ENCODE measurements around the gene SLAMF7. TPM values are rescaled to one million over a fixed set of nuclear protein-coding genes. Genes with fewer than 3 reads are reported as not detected.

The SLAMF7 gene
- total RNA-seq, 2 donors from 2014 or later: 0.98 TPM; not detected in 1

DNA sequence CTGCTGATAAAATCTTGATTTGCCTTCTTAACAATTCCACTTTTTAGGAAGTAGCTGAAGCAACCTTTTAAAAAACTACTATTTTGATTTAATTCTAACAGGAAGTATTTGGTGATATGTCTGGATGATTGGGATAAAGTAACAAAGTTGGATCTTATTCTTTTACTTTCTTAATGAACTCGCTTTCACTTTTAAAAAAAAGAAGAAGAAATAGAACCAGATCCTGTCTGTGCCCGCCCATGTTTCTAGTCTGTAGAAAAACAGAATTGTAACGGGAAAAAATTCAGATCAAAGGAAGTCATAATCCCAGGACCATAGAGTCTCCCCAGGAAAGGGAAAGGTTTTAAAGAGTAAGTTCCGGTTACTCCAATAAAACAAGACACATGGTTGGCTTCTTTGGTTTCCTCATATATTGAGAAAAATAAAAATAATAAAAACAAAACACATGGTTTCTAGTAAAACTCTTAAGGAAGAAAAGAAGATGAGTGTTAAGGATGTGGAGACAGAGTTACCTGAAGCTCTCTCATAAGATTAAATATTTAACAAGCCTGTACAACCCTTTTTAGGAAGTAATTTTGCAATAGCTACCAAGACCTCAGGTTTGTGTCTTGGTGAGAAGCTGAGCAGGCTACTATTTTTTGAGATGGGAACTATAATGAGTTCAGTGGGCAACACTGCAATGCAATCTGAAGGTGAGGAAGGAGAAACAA is 32.4 kb upstream of the SLAMF7 start:
- no peaks in the 10 kb centered on the region for H3K9me3 ChIP-seq
- no peak for DNase-seq (ENCODE audit: low spot score)
- no peaks in the 10 kb centered on the region for H3K36me3 ChIP-seq
- no peaks in the 10 kb centered on the region for H3K27me3 ChIP-seq
- H3K4me3 ChIP-seq: no peak overlapping the region
- no peak overlapping the region for H3K27ac ChIP-seq
- H3K4me1 ChIP-seq: no peaks in the 10 kb centered on the region
- TF ChIP-seq, protein P1, sequence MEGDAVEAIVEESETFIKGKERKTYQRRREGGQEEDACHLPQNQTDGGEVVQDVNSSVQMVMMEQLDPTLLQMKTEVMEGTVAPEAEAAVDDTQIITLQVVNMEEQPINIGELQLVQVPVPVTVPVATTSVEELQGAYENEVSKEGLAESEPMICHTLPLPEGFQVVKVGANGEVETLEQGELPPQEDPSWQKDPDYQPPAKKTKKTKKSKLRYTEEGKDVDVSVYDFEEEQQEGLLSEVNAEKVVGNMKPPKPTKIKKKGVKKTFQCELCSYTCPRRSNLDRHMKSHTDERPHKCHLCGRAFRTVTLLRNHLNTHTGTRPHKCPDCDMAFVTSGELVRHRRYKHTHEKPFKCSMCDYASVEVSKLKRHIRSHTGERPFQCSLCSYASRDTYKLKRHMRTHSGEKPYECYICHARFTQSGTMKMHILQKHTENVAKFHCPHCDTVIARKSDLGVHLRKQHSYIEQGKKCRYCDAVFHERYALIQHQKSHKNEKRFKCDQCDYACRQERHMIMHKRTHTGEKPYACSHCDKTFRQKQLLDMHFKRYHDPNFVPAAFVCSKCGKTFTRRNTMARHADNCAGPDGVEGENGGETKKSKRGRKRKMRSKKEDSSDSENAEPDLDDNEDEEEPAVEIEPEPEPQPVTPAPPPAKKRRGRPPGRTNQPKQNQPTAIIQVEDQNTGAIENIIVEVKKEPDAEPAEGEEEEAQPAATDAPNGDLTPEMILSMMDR (IDR thresholded peaks at IDR 0.05): no peak

DNA sequence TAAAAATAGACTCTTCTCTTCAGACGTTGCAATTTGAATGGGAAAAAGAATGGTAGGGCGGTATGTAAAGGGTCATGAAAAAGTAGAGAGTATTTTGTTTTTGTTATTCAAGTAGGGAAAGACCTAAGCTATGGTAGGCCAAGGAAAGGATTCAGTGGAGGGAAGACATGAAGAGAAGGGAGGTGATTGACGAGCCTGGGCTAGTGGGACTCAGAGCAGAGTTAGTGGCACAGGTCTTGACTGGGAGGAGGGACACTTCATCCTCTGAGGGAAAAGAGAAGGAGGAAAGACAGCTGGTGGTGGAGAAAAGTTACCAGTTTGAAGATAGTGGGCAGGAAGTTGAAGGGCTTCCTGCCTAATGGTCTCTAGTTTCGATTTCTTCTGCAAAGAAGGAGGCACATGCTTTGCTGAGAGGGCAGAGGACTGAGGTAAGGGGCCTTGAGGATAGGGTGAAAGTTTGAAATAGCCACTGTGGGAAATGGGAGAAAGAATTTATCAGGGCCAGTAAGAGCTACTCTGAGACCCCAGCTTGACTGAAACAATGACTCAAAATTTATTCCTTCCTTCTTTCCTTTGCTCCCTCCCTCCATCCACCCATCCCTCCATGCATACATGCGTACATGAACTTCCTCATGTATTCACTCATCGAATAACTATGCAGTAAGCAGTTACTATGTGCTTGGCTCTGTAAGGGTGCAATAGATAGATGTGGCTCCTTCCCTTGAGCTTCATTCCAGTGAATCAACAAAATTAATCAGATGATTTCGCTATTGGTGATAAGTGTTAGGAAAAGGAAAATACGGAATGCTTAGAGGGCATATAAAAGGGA is 31.6 kb upstream of the SLAMF7 start:
- H3K27me3 ChIP-seq: no peaks in the 10 kb centered on the region
- no peaks in the 10 kb centered on the region for H3K4me1 ChIP-seq
- TF ChIP-seq, protein P1 (IDR thresholded peaks at IDR 0.05): no peak
- no peak overlapping the region for H3K4me3 ChIP-seq
- no peaks in the 10 kb centered on the region for H3K9me3 ChIP-seq
- no peak for DNase-seq (ENCODE audit: low spot score)
- no peaks in the 10 kb centered on the region for H3K36me3 ChIP-seq
- no peak overlapping the region for H3K27ac ChIP-seq

DNA sequence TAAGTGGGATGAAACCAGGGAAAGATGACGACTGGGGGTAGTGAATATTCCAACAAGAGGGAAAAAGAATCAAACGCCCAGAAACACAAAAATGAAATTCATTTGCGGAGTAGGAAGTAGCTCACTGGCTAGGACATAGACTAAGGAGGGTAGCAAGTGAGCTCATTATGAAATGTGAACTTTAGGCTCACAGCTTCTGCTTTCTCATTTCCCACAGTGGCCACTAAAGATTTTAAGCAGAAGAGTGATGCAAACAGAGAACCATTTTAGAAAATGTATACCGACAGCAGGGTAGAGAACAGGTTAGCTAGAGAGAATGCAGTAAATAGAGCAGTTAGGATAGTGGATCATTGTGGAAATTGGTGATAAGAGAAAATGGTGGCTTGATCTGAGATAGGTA is 30.9 kb upstream of the SLAMF7 start:
- H3K4me3 ChIP-seq: no peak overlapping the region
- no peaks in the 10 kb centered on the region for H3K9me3 ChIP-seq
- no peak overlapping the region for H3K27ac ChIP-seq

DNA sequence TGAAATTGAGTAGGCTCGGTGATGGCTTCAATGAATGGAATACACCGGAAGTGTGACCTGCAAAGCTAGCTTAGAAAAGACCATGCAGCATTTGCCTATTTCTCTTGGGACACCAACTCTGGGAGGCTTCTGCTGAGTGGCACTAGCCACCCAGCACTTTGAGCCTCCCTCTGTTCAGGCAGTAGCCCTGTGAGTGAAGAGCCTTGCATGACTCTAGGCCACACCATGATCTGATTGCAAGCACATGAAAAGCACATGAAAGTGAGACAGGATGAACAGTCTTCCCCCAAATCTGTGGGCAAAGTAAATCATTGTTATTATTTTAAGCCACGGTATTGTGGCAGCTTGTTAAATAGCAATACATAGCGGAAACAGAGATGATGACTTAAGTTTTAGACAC is 30.2 kb upstream of the SLAMF7 start:
- Histone ChIP-seq H3K4me3 (no peak overlapping the region), H3K36me3 (no peaks in the 10 kb centered on the region), H3K27me3 (no peaks in the 10 kb centered on the region), H3K4me1 (no peaks in the 10 kb centered on the region), H3K27ac (no peak overlapping the region), H3K9me3 (no peaks in the 10 kb centered on the region)
- TF ChIP-seq, protein P1 (IDR thresholded peaks at IDR 0.05): no peak
- no peak for DNase-seq (ENCODE audit: low spot score)

More for the DNA sequence above, 30.9 kb upstream of the SLAMF7 start:
- Histone ChIP-seq H3K36me3 (no peaks in the 10 kb centered on the region), H3K4me1 (no peaks in the 10 kb centered on the region), H3K27me3 (no peaks in the 10 kb centered on the region)
- TF ChIP-seq, protein P1 (IDR thresholded peaks at IDR 0.05): no peak
- no peak for DNase-seq (ENCODE audit: low spot score)

DNA sequence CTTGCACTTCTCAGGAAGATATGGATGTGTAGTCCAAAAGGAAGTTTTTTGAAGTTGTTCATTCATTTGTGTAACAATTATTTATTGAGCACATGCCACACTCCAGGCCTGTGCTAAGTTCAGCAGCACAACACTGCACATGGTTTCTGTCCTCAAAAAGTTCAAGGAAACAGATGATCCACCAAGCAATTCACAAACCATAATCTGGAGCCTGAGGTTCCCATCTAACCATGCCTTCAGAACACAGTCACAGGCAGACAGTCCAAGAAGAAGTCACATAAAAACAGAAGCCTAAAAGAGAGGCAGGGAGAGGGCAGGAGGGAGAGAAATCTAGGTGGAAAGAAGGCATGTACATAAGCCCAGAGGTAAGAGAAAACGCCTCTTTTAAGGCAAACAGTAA is 29.3 kb upstream of the SLAMF7 start:
- Histone ChIP-seq H3K27me3 (no peaks in the 10 kb centered on the region), H3K9me3 (no peaks in the 10 kb centered on the region), H3K36me3 (no peaks in the 10 kb centered on the region), H3K4me1 (no peaks in the 10 kb centered on the region), H3K27ac (no peak overlapping the region), H3K4me3 (no peak overlapping the region)
- TF ChIP-seq, protein P1 (IDR thresholded peaks at IDR 0.05): no peak
- no peak for DNase-seq (ENCODE audit: low spot score)
